ENCODE results near the gene ABHD1.
"Not testable (repeated sequence)": the region's sequence is repeated elsewhere in the genome, so short reads cannot be mapped to it uniquely, and the experiment has no call there.

The ABHD1 gene

DNA sequence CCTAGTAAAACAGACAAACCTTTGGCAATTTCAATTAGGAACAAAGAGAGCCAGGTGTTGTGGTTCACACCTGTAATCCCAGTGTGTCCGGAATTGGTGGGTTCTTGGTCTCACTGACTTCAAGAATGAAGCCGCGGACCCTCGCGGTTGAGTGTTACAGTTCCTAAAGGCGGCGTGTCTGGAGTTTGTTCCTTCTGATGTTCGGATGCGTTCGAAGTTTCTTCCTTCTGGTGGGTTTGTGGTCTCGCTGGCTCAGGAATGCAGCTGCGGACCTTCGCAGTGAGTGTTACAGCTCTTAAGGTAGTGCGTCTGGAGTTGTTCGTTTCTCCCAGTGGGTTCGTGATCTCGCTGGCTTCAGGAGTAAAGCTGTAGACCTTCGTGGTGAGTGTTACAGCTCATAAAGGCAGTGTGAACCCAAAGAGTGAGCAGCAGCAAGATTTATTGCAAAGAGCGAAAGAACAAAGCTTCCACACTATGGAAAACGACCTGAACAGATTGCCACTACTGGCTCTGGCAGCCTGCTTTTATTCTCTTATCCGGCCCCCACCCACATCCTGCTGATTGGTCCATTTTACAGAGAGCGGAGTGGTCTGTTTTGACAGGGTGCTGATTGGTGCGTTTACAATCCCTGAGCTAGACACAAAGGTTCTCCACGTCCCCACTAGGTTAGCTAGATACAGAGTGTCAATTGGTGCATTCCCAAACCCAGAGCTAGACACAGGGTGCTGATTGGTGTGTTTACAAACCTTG, 12.8 kb upstream of the ABHD1 start:
- DNase-seq (ENCODE audit: low read depth), result not testable (repeated sequence)

DNA sequence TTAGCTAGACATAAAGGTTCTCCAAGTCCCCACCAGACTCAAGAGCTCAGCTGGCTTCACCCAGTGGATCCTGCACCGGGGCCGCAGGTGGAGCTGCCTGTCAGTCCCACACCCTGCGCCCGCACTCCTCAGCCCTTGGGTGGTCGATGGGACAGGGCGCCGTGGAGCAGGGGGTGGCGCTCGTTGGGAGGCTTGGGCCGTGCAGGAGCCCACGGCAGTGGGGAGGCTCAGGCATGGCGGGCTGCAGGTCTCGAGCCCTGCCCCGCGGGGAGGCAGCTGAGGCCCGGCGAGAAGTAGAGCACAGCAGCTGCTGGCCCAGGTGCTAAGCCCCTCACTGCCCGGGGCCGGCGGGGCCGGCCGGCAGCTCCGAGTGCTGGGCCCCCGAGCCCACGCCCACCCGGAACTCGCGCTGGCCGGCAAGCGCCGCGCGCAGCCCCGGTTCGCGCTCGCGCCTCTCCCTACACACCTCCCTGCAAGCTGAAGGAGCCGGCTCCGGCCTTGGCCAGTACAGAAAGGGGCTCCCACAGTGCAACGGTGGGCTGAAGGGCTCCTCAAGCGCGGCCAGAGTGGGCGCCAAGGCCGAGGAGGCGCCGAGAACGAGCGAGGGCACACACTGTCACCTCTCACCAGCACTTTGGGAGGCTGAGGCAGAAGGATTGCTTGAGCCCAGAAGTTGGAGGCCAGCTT, 12.1 kb upstream of the ABHD1 start:
- DNase-seq (ENCODE audit: low read depth), result not testable (repeated sequence)

DNA sequence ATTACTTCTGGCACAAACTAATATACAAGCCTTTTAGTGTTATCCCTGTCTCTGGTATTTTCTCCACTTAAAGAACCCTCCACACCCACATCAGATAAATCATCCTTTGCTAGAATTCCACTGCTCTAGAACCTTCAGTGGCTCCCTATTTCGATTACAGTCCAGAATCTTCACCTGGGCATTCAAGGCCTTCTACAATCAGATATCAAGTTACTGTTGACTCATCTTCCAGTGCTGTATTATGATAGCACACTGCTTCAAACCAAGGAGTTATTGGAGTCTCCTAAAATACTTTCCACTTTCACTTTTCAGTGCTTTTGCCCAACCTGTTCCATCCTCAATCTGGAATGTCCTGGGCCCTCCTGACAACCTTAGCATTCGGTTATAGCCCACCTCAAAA, 8.1 kb upstream of the ABHD1 start:
- DNase-seq (ENCODE audit: low read depth), result no peak

DNA sequence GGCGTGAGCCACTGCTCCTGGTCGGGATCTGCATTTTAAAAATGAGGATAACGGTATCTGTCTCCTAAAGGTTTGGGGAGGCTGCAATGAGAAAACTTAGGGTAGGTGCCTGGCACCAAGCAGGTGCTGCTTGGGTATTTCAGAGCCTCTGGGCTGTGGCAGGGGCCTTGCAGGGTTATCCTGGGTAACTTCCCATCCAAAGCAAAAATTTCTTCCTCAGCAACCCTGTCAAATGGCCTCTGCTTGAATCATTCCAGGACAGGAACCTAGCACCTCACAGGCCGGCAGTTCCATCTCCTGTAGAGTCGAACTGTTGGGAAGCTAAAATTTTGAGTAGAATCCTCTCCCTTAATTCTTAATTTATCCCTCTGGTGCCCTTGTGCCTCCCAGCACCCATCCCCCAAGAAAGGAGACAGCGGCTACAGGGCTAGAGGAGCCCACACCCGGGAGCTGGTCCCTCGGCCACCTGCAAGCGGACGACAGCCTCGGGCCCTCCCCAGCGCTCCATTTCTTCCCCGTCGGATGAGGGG, 5.6 kb upstream of the ABHD1 start:
- no peak for DNase-seq (ENCODE audit: low read depth)

DNA sequence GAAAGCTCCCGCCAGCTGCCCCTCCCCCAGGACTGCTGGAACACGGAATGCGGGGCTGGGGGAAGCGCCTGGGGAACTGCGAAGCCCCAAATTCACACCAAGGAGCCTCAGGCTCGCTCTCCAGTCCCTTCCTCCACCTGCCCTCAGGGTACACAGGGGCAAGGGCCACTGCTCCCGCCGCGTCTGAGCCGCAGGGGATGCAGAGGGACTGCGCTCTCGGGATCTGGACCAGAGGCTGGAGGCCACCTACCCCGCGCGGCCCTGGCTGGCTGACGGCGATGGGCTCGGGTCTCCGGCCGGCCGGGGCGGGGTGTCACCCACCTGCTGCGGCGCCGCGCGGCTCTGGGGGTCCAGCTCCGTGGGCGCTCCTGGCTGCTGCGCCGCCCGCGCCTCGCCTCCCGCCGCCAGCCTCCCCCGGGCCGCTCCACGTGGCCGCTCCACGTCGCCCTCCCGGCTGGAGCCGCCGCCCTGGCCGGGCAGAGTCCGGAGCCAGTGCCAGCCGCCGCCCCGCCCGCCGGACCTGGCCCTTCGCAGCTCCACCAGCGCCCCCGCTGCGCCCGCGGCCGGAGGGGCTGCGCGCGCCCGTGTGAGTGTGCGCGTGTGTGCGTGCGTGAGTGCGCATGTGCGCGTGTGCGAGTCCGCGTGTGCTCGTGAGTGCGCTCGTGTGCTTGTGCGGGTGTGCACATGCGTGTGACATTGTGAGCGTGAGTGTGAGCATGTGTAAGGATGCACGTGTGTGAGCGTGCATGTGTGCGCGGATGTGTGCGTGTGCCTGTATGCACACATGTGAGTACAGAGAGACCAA, 4.9 kb upstream of the ABHD1 start, which contains the start of gene CGREF1:
TSS of gene CGREF1 (minus strand) at position 604 of the 805 bp plus-strand sequence. CDS start 14,762 bp downstream, outside the sequence.
- DNase-seq (ENCODE audit: low read depth), result no peak

DNA sequence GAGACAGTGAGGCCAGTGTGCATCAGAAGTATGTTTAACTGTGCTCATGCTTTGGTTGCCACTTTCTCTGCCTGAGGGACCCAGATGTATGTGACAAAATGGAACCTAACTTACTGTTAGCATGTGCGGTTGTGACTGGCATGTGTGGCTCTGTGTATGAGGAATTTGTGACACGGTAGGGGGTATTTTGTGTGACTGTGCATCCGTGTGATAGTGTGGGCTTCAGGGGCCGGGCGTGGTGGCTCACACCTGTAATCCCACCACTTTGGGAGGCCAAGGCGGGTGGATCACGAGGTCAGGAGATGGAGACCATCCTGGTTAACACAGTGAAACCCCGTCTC, 4.3 kb upstream of the ABHD1 start:
- not testable (repeated sequence) for DNase-seq (ENCODE audit: low read depth)

DNA sequence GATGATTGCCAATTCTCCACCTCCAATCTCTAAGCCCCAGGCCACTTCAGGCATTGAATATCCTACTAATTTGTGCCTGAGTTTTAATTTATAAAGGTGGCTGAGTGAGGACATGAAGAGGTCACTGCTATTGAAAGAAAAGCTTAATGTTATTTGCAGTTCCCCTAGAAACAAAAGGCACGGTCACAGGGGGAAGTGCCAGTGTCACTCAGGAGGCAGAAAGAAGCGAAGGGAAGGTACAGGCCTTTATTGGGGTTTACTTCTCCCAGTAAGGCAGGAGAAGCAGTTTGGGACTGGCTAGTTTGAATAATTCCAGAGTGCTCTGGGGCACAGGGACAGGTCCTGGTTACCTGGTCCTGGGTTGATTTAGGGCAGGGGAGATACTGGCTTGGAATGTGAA, 1.7 kb upstream of the ABHD1 start:
- DNase-seq (ENCODE audit: low read depth), result no peak

DNA sequence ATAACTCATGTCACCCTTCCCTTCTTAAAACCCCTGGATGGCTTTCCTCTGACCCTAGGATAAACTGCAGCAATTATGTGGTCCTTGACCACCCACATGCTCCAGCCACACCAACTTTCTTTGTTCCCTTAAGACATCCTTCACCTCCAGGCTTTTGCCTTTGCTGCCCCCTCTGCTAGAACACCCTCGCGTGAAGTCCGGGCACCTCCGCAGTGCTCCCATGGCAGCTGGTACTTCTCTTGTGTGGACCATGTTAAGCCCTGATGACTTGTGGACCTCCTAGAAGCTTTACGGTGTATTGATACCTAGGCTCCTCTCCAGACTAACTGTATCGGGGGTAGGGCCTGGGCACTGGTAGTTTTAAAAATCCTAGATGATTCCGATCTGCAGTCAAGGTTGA, 824 bp upstream of the ABHD1 start:
- DNase-seq (ENCODE audit: low read depth), result no peak

DNA sequence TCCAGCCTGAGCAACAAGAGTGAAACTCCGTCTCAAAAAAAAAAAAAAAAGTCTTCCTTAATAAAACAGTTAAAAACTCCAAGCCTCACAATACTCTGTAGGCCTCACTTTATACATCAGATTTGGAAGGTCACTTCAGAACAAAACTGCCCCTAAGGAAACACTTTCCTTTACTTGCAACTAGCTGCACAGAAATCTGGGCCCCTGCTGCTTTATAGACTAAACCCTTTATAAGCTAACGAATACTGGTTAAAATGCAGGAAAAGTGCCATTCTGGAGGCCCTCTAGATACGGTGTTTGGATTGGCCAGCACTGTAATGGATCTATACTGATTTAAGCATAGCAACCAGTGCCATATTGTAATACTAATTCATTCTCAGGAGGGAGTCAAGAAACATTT, 1.5 kb downstream of the ABHD1 start:
- no peak for DNase-seq (ENCODE audit: low read depth)

DNA sequence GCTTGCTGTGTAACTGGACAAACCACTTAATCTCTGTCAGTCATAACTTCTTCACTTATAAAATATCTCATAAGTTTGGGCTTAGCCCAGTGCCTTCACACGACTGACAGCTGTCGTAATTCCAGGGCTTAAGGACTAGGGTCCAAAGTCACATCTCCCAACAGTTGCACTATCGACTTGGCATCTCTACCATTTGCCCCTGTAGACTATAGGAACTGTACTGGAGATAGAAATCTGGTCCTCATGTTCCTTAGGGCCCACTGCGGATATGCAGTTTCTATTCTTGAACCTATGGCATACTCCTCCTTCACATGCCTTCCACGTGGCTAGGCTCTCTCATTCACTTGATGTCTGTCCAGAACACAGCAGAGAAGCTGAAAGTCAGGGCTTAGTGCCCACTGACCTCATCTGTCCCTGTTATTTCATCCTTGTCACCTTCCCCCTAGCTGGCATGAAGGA, 2.7 kb downstream of the ABHD1 start:
- no peak for DNase-seq (ENCODE audit: low read depth)

DNA sequence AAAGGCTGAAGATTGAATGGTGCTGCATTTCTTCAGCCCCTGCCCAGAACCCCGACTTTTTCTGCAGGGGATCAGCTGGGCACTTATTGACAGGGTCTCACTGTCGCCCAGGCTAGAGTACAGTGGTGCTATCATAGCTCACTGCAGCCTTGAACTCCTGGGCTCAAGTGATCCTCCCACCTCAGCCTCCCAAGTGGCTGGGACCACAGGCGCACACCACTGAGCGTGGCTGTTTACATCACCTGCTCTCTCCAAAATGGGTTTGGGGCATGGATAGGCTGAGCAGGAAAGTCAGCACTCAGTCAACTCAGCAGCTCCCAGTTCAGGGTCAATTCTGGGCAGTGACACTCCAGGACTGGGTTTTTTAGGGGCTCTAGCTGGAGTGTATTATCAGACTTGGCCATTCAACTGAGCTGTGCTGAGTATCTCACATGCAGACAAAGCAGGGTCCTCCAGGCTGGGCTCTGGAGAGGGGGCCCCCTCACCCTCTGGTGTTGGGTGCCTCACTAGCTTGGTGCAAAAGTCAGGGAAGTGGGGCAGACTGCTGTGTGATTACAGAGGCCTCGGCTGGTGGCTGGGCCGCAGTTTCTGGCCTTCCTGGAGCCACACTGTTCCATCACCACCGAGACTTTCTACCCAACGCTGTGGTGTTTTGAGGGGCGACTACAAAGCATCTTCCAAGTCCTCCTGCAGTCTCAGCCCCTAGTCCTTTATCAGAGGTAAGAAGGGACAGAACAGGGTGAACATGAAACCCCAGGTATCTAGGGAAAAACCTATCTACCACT, 4.5 kb downstream of the ABHD1 start:
- no peak for DNase-seq (ENCODE audit: low read depth)

DNA sequence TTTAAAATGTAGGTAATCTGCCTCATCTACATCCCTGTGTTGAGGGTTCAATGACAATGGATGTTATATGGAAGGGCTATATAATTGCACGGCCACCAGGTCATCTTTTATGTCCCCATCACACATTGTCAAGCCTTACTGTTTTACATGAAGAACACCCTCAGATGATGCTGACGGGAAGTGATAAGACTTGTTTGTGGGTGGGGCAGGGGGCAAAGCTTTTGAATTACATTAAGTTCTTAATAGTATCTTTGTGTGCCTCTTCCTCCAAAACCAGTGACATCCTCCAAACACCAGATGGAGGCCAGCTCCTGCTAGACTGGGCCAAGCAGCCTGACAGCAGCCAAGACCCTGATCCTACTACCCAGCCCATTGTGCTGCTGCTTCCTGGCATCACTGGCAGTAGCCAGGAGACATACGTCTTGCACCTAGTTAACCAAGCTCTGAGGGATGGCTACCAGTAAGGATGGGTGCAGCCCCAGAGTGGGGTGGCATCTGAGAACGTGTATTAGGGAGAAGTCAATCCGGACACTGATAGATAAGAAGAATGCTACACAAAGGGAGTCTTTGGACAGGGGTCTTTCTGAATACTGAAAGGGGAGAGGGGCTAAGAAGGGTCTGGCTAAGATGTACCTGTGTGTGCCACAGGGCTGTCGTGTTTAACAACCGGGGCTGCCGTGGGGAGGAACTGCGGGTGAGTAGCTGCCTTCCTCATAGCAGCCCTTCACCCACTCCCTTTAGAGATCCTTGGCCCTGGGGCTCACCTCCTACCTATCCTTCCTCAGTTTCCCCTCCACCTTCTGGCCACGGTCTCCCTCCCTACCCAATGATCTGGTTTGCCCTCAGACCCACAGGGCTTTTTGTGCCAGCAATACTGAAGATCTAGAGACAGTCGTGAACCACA, 5.3 kb downstream of the ABHD1 start:
- no peak for DNase-seq (ENCODE audit: low read depth)

DNA sequence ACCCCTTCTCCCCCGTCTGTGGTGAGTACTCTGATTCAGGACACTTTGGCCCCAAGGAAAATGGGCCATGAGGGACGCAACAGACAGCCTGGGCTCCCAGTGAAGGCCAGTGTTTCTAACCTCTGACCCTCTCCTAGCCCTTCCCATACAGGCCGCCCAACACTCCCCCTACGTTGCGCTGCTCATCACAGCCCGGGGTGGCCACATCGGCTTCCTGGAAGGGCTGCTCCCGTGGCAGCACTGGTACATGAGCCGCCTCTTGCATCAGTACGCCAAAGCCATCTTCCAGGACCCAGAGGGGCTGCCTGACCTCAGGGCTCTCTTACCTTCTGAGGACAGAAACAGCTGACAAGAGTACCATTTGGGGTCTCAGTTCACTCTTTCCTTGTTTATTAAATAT, 6.8 kb downstream of the ABHD1 start:
- no peak for DNase-seq (ENCODE audit: low read depth)

DNA sequence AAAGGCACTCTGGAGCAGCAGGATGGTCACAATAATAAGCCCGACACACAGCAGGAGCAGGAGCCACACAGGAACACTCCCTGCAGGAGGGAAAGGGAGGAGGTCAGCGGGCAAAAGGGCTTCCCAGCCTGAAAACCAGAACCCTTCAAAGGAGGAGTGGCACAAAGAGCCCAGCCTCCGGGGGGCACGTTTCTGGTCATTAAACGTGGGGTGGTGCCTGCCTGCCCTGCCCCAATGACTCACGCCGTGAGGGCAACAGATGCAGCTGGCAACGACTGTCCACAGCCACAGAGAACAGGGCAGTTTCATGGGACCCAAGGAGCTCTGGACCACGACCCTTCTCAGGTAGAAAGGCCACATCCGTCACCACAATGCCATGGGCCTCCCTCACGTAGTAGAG, 7.8 kb downstream of the ABHD1 start:
- DNase-seq (ENCODE audit: low read depth), result no peak

DNA sequence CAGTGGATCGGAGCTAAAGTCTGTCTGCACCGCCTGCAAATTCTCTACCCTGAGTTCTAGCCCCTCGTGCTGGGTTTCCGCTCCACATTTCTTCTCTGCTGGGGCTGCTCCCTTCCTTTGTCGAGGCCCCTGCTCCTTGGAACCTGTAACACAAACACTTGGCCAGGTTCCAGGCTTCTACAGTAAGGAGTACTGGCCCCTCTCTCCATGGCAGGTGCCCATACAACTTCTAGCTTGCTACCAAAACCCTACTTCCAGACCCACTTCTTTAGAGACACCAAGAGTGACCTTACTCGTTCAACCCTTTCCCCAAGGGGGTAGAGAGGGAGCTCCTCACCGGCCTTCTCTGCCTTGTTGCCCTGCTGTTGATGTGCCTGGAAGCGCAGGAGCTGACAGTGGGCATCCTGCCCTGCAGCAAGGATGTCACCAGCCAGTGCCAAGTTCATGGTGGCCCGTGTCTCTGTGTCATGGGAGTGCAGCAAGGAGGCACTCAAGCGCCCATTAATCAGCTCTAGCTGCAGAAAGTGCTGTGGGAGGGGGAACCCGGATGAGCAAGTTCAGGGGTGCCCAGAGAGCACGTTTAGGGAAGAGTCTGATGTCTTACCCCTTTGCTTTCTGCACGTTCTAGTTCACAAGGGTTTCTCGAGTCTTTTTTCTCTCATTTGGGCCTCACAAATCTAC, 9.7 kb downstream of the ABHD1 start:
- DNase-seq (ENCODE audit: low read depth), result no peak

DNA sequence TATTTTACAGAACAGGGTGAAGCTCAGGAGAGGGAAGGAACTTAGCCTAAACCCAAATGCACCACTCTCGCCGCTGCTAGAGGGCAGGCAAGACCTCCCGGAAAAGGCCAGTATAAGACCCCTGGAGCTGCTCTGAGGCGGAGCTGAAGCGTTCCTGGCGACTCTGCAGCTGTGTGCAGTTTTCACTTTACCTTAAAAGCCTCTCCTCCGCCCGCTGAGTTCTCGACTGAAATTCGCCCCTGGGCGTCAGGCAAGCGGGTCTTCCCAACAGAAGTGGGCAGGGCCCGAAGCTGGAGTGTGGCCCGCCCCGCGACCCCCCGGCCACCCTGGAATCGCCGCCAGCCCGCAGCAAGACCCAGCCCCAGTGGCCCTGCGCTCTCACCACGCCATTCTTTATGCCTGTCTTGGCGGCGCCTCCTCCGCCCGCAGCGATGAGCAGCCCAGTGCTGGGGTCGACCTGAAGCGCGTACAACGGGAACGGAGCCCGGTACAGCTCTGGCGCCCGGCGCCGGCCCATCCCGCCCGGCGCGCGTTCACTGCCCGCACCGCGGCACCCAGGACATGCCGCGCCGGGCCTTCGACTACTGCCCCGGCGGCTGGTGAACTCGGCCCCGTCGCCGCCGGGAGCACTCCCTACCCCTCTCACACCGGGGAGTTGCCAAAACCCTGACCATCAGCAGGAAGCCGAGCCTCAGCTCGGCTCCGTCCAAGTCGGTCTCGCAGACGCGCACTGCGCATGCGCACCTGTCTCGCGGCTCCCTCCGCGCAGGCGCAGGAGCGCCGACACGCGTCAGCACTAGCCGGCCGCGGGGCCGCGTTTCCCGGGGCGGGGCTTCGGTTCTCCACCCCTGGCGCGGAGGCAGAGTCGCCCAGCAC, 10.5 kb downstream of the ABHD1 start, which contains the start of gene PREB:
TSS of gene PREB (minus strand) at position 732 of the 876 bp plus-strand sequence. CDS start at position 517, 215 bp downstream.
- DNase-seq (ENCODE audit: low read depth), result peak; percentile 69

DNA sequence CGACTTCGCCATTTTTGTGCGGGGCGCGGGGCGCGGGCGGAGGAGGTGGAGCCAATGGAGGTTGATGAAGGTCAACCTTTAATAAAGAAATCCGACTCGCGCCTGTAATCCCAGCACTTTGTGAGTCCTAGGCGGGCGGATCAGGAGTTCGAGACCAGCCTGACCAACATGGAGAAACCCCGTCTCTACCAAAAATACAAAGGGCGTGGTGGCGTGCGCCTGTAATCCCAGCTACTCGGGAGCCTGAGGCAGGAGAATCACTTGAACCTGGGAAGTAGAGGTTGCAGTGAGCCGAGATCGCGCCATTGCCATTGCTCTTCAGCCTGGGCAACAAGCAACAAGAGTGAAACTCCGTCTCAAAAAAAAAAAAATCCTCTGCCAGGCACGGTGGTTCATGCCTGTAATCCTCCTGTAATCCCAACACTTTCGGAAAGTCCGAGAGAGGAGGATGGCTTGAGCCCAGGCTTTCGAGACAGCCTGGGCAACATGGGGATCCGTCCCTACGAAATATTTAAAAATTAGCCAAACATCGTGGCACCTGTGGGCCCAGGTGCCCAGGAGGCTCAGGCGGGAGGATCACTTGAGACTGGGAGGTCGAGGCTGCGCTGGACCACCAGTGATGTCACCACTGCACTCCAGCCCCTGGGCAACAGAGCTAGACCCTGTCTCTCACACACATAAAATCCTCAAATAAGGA, 11.3 kb downstream of the ABHD1 start:
- DNase-seq (ENCODE audit: low read depth), result no peak

DNA sequence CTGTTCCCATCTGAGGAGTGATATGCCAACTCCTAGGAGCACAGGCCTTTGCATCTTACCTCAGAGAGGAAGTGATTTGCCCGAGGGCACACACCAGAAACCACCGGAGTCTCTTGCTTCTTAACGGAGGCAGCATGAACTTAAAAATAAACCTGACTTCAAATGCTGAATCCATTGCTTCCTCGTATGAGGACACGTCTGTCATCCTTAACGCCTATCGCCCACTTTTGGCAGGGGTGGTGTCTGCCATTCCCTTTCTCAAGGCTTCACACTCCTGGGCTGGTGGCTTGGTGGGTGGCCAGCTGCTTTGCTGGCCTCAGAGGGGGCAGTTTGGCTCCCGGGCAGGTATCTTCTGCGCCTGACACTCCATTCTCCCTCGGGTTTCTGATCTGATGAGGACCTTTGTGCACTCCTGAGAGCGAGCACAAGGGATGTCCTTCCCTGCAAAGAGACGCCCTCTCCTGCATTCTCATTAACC, 11.9 kb downstream of the ABHD1 start:
- no peak for DNase-seq (ENCODE audit: low read depth)
